ENCODE measurements around the gene MAPK8IP1.

Gene MAPK8IP1

DNA sequence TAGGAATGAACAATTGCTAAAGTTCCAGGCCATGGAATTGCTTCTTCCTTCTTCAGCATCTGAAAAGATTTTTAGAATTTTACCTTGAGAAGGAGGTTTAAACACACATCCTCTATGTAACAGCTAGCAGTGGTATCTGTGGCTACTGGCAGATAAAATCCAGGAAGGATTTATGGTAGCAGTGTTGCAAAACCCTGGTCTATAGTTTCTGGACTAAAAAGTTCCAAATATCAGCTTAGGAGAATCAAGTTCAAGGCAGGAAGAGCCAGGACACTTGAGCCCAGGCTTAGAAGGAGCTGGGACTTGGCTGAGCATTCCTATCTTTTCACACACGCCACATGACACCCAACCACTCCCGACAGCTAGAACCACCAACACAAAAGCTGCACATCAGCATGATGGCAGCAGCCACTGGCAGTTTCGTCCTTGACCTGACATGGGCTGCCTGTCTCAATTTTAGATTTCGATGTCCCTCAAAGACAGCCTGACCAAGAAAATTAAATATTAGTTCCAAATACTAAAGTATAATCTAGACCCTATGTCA lies 51.1 kb downstream of the MAPK8IP1 start:
- in situ Hi-C loops (cut with MboI; ENCODE audit: low sequenced_read_pairs) = no loop called here

DNA sequence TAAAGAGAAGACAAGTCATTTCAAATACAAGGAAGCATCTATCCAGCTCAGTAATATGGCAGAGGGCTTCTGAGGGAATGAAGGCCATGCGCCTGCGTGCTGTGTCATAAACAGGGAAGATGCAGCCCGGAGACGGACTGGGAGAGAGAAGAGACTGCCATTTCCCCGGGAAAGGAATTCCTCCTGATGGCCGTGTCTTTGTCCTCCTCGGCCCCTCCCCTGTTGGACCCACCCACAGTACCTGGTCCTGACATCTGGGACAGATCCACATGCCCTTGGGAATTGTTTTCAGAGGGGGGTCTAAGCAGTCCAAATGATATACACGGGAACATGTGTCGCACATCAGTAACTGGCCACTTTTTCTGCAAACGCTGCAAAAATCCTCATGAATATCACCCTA lies 52.5 kb downstream of the MAPK8IP1 start:
- in situ Hi-C loops (cut with MboI; ENCODE audit: low sequenced_read_pairs) = no loop called here

DNA sequence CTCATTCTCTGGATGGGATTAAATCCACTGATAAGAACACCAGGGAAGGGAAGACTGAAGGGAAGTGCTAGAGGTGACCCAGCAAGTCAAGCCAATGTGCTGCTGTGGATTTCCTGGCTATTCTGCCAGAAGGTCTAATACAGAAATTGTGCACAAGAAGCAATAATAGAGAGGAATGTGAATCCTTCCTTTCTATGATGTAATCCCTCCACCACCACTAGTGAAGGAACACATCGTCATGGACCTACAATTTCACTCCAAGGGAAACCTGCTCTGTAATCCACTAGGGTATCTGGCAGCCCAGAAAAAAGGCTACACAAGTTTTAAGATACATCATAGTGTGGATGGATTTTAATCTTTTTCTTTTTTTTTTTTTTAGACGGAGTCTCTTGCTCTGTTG lies 54.4 kb downstream of the MAPK8IP1 start:
- in situ Hi-C loops (cut with MboI; ENCODE audit: low sequenced_read_pairs) = no loop called here

DNA sequence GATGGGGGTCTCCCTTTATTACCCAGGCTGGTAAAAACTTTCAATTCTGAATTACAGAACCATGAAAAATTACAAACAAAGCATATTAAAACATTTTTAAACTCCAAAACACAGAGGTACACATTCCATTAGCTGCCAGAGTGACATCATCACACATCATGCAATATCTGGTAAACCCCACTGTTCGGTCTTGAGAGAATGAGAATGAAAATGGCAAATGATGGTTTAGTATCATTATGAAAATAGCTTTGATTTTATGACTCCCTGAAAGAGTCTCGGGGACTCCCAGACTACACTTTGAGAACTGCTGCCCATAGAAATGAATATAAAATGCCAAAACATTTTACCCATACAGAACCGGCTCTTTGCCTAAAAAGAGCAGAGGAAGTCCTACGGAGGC lies 55.8 kb downstream of the MAPK8IP1 start:
- in situ Hi-C loops (cut with MboI; ENCODE audit: low sequenced_read_pairs) = no loop called here

DNA sequence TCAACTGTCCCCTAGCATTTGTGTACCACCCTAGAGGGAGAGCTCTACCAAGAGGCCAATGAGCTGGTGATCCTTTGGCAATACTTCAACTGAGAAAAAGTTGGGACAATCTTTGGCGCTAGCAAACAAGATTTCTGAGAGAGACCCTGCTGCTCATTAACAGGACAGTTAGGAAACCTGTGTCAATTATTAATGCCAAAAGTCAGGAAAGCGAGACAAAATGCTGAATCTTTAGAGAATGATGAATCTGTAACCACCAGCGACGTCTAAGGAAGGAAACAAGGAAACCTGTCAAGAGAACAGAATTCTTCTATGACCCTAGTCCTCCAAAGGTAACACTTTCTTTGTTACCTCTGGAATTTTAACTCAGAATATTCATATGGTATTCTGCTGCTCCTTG lies 56.9 kb downstream of the MAPK8IP1 start:
- in situ Hi-C loops (cut with MboI; ENCODE audit: low sequenced_read_pairs) = no loop called here

DNA sequence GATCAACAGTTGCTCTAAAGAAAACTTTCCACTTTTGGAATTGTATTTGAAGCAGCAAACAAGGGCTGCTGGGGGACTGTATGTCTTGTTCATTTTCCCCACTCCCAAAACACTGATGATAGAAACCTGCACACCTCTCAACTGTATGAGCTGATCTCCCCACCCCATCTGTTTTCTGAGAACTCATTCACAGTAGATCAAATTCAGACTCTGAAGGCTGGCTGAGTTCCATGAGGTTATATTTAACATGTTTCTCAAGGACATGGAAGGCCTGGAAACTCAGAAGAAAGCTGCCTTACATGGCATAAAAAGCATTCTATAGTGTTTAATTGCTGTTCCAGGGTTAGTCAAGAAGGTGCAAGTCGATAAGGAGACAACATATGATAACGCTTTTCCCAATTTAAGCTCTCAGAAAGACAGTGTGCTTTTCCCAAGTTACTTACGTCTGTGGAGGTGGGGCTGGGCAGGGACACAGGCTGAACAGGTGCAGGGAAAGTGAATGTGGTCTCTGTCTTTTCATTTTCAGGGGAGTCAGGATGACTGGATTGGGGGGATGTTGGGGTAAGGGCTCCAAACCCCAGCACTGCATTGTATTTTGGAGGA lies 60.0 kb downstream of the MAPK8IP1 start:
- in situ Hi-C loops (cut with MboI; ENCODE audit: low sequenced_read_pairs) = no loop called here

DNA sequence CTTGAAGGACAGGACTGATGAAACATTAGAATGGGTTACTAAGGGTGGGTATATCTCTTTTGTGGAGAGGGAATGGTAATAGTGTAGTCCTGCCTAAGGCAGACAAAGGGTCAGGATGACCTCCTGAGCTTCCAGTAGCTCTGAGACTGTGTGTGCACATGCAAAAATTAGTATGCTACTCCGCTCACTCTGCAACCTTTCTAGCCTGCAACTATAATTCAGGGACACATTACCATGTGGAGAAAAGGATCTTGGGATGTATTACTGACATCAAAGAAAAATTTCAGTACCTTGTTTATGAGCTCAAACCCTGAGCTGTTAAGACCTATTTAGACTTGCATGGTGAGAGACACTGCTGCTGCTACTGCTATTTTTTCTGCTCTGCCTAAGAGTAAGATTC lies 62.4 kb downstream of the MAPK8IP1 start:
- in situ Hi-C loops (cut with MboI; ENCODE audit: low sequenced_read_pairs) = no loop called here

DNA sequence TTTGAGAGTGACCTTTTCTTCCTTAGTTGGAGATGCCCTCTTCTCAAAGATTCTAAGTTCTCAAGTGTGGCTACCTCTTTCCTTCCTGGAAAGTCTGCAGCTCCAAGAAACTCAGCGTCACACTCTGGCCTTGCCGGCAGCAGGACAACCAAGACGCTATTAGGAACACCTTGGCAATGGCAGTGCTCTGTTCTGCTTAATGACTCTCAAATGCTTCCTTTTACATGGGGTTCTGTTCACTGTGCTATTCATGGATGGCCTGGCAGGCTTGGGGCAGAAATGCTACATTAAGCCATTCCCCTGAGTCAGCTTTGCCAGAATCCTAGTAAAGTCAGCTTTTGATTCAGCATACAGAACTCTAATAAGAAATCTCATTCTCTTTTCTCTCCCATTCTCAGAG lies 62.9 kb downstream of the MAPK8IP1 start:
- in situ Hi-C loops (cut with MboI; ENCODE audit: low sequenced_read_pairs) = no loop called here

DNA sequence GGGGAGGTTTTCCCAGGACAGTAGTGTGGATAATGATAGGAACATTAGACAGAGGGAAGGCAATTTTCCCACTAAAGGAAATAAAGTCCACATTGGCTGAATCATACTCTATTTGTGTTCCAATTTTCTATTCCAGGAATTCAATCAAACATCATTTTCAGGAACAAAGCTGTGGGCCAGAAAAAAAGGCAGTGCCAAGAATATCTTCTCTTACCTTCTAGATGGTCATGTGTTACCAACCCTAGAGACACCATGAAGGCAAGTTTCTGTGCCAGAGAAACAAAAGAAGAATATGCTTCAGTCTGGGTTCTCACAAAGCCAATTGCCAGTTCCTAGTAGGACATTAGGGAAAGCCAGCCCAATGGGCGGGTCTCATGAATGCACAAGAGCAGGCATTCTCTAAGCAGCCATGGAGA lies 64.5 kb downstream of the MAPK8IP1 start:
- in situ Hi-C loops (cut with MboI; ENCODE audit: low sequenced_read_pairs) = no loop called here

All from HL-60/S4 (cell line).